ENCODE data around the gene TRNT1. TPM values are rescaled to one million over a fixed set of nuclear protein-coding genes. Genes with fewer than 3 reads are reported as not detected.

Gene TRNT1
- total and polyA plus RNA-seq, 2 of the 8 experiments (the other 6 are each of a cell fraction or from before 2014, with no cell fraction given): 7.2 to 33.1 TPM

- H3K23ac ChIP-seq (ENCODE audit: insufficient read length): no peak overlapping the region
- H3K23me2 ChIP-seq (ENCODE audit: low read depth, low read length): no peaks in the 10 kb centered on the region
- H2BK5ac ChIP-seq (ENCODE audit: low read depth, low read length): no peak overlapping the region
- no peak overlapping the region for H4K91ac ChIP-seq (replicated peaks; ENCODE audit: insufficient read length, low read length)
- ChIA-PET CTCF (ENCODE audit: partially characterized antibody) (interaction anchor here (0.6 kb wide), 1 partner anchor 515 kb away, joined by 5 read pairs; no protein-coding TSS in a partner anchor), POLR2A (ENCODE audit: partially characterized antibody) (interaction anchor here (1.3 kb wide), 1 partner anchor 9 kb away, joined by 3 read pairs; no protein-coding TSS in a partner anchor)
- no peaks in the 10 kb centered on the region for H3K79me2 ChIP-seq (ENCODE audit: control insufficient read depth in 1 of 2, insufficient read depth in 2 of 2, low read length in 2 of 2)
- no peak overlapping the region for H3K9ac ChIP-seq (replicated peaks in 1 of 4; ENCODE audit: extremely low read depth in 1 of 4, low read depth in 3 of 4, low read length in 3 of 4)
- no peak overlapping the region for H2AFZ ChIP-seq (ENCODE audit: low read length)
- H2BK15ac ChIP-seq (ENCODE audit: low read length): no peak overlapping the region
- H3K79me1 ChIP-seq (ENCODE audit: low read depth, low read length): no peaks in the 10 kb centered on the region
- FAIRE-seq (no peak), DNase-seq (ENCODE audit: low read depth in 1 of 2, low spot score in 2 of 2) (no peak)
- no peak overlapping the region for H3K14ac ChIP-seq (ENCODE audit: insufficient read length)
- H2BK20ac ChIP-seq (ENCODE audit: low read length): no peak overlapping the region
- H3K56ac ChIP-seq (replicated peaks; ENCODE audit: insufficient read length, low read depth, low read length): no peak overlapping the region
- no peak overlapping the region for H2BK120ac ChIP-seq (replicated peaks; ENCODE audit: low read depth, low read length)
- H3K18ac ChIP-seq (ENCODE audit: extremely low read depth, low read length): no peak overlapping the region
- no peaks in the 10 kb centered on the region for H4K20me1 ChIP-seq (replicated peaks in 1 of 2; ENCODE audit: control insufficient read depth in 1 of 2, insufficient read depth in 2 of 2, low read length in 2 of 2)
- no peaks in the 10 kb centered on the region for H3K27me3 ChIP-seq (replicated peaks in 1 of 4; ENCODE audit: control insufficient read depth in 3 of 4, extremely low read depth in 1 of 4, insufficient read depth in 3 of 4, low read length in 3 of 4)
- H4K8ac ChIP-seq (ENCODE audit: extremely low read depth, insufficient read depth, low read length): no peak overlapping the region
- 94% methylated on average over 6 of the region's 6 CpGs; no CpG with 5 or more reads in 1 of the 2 experiments for WGBS, 2 experiments (ENCODE audit: extremely low coverage in 1 of 2, insufficient coverage in 1 of 2, insufficient read length in 1 of 2, insufficient replicate concordance in 2 of 2, low coverage in 1 of 2, low lambda C conversion rate in 2 of 2, missing lambda C conversion rate in 1 of 2)
- H3K4me2 ChIP-seq (ENCODE audit: insufficient read depth in 1 of 2, low read depth in 2 of 2, low read length in 2 of 2): no peak overlapping the region
- no peak overlapping the region for H2AK5ac ChIP-seq (ENCODE audit: low read depth, low read length)
- no peaks in the 10 kb centered on the region for H3K36me3 ChIP-seq (ENCODE audit: control insufficient read depth in 2 of 4, insufficient read depth in 4 of 4, low read length in 3 of 4)
- no peak overlapping the region for H2BK12ac ChIP-seq (ENCODE audit: low read depth, low read length)
- peaks cover 0 to 6% (median 2%) of the 10 kb centered on the region in 4 experiments; a peak in 3 of 7 replicates for H3K4me1 ChIP-seq (replicated peaks in 1 of 4; ENCODE audit: control insufficient read depth in 3 of 4, insufficient read depth in 4 of 4, low read length in 3 of 4)
- no peak overlapping the region for H3K4ac ChIP-seq (replicated peaks; ENCODE audit: insufficient read length, low read depth, low read length)
- H3K4me3 ChIP-seq (ENCODE audit: extremely low read depth in 1 of 4, insufficient read depth in 2 of 4, low read depth in 3 of 4, low read length in 4 of 4): no peak overlapping the region
- no peak overlapping the region for H4K5ac ChIP-seq (ENCODE audit: insufficient read length, low read depth, low read length)
- no peaks in the 10 kb centered on the region for H3K9me3 ChIP-seq (ENCODE audit: insufficient read depth in 2 of 2, low read depth in 1 of 2, low read length in 1 of 2)
- H3K27ac ChIP-seq (ENCODE audit: low read depth, low read length): no peak overlapping the region
- no peak for TF ChIP-seq EP300 (IDR thresholded peaks at IDR 0.05; ENCODE audit: borderline replicate concordance in 1 of 2, low read depth in 2 of 2, low read length in 2 of 2)
- TF ChIP-seq POU5F1 (IDR thresholded peaks at IDR 0.05; ENCODE audit: low read depth, low read length): no peak
- no peak for TF ChIP-seq SAP30 (IDR thresholded peaks at IDR 0.05; ENCODE audit: insufficient read depth, insufficient replicate concordance, low read length)
- no peak for TF ChIP-seq ATF2 (IDR thresholded peaks at IDR 0.05; ENCODE audit: low read length)
- no peak for TF ChIP-seq NRF1 (IDR thresholded peaks at IDR 0.05; ENCODE audit: low read depth, low read length)
- TF ChIP-seq GABPA (IDR thresholded peaks at IDR 0.05; ENCODE audit: borderline replicate concordance, insufficient read depth, low read length): no peak
- no peak for TF ChIP-seq TAF1 (IDR thresholded peaks at IDR 0.05; ENCODE audit: low read depth, low read length)
- no peak for TF ChIP-seq MAX (IDR thresholded peaks at IDR 0.05)
- no peak for TF ChIP-seq ATF3 (IDR thresholded peaks at IDR 0.05; ENCODE audit: insufficient read depth, low read depth, low read length)
- TF ChIP-seq BRCA1 (IDR thresholded peaks at IDR 0.05; ENCODE audit: low read depth, low read length): no peak
- no peak for TF ChIP-seq HDAC2 (IDR thresholded peaks at IDR 0.05; ENCODE audit: borderline replicate concordance in 1 of 2, low read depth in 2 of 2, low read length in 2 of 2)
Measured at GRCh38 chr3:3086239-3086638, 40.5 kb upstream of the TRNT1 start.
